Neural progenitor cell (in vitro differentiated cells): Measurements from ENCODE around the gene MAST1.

Source experiments
- CTCF ChIP-seq: fragments of 200-600 bp; sonication (generic); IDR thresholded peaks from 2 replicates; pipeline ENCODE4 v1.5.1; 2017; ENCODE audit warnings: antibody characterized with exemption, mild to moderate bottlenecking
- EZH2 ChIP-seq: fragments of 200-600 bp; sonication (generic); IDR thresholded peaks from 2 replicates; pipeline ENCODE4 v1.6.1; 2017; ENCODE audit warnings: antibody characterized with exemption, mild to moderate bottlenecking, moderate library complexity

DNA sequence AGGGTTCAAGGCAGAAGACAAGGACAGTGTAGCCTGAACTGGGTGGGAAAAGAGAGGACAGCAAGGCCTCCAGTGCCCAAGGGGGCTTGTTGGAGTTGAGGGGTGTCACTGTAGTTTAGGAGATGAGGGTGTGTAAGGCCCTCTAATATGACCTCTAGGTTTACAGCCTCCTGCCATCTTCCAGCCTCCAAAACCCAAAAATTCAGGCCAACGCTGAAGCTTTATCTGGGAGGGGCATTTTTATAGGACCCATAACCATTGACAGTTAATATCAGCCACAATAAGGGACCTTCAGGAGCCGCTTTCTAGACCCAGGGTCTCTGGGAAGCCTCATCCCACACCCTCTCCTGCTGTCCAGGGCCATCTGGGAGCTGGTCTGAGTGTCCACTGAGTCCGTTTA, 45.9 kb downstream of the MAST1 start:
- no peak for TF ChIP-seq CTCF
- TF ChIP-seq EZH2 = no peak
